Measurements from ENCODE around the gene THUMPD3.

GRCh38 chr3:9408546-9408945 is 45.7 kb downstream of the THUMPD3 start:
- no peak for TF ChIP-seq POLR2A (IDR thresholded peaks at IDR 0.05; ENCODE audit: low read length)
- TF ChIP-seq GATA1 (IDR thresholded peaks at IDR 0.05; ENCODE audit: low read depth, low read length), result no peak

All from erythroblast (primary cell).